Lower leg skin (tissue), 4 donors: ENCODE results near the gene ACE2. TPM values are rescaled to one million over a fixed set of nuclear protein-coding genes. Genes with fewer than 3 reads are reported as not detected.

Experiments
- DNase-seq, 2 donors: peaks; one replicate each; pipeline ENCODE4 v3.0.0-alpha.2; 2019; ENCODE audit warnings: low spot score in 2 of 2
- H3K4me3 ChIP-seq: fragments of 200-600 bp; sonication (generic); 2 replicates; pipeline ENCODE4 v1.5.1; 2017; ENCODE audit warnings: mild to moderate bottlenecking, low read depth; ENCODE audit not compliant: poor library complexity, severe bottlenecking
- POLR2A ChIP-seq, 2 donors: fragments of 450-650 bp; IDR thresholded peaks; one replicate each; pipeline ENCODE4 v1.6.1; 2016 to 2017; ENCODE audit warnings: antibody characterized with exemption in 2 of 2, mild to moderate bottlenecking in 1 of 2, moderate library complexity in 1 of 2
- WGBS, 2 donors: methylation state at CpG; one replicate each; pipeline ENCODE4 v1.1.5; 2018; 5-methylcytosine and 5-hydroxymethylcytosine counted together
- intact Hi-C: fragments of 100-400 bp; cut with DNase I; formaldehyde crosslinking; loops from one replicate; pipeline ENCODE4 v1.15.0; 2023; ENCODE audit warnings: low total_unique reads
- total RNA-seq, 4 donors: library from RNA; depleted of rRNA; stranded (reverse); fragments of >200 nt; gene quantifications; one replicate each; pipeline ENCODE4 v1.1.0, GENCODE V29; 2016
- TF ChIP-seq, protein P1 (sequence below), 3 donors: fragments of 450-650 bp; IDR thresholded peaks; one replicate each; pipeline ENCODE4 v1.5.1; 2016; ENCODE audit warnings: antibody characterized with exemption in 3 of 3, mild to moderate bottlenecking in 3 of 3, moderate library complexity in 2 of 3

The ACE2 gene
- total RNA-seq, 4 donors from 2014 or later: 0.64 to 1.5 (median 0.83) TPM

GRCh38 chrX:15643786-15644559 lies 43.2 kb upstream of the ACE2 start:
- WGBS, 2 donors: 72% methylated on average over 7 of the region's 7 CpGs
- DNase-seq: no peak
- no peak for TF ChIP-seq POLR2A (IDR thresholded peaks at IDR 0.05)
- TF ChIP-seq, protein P1, sequence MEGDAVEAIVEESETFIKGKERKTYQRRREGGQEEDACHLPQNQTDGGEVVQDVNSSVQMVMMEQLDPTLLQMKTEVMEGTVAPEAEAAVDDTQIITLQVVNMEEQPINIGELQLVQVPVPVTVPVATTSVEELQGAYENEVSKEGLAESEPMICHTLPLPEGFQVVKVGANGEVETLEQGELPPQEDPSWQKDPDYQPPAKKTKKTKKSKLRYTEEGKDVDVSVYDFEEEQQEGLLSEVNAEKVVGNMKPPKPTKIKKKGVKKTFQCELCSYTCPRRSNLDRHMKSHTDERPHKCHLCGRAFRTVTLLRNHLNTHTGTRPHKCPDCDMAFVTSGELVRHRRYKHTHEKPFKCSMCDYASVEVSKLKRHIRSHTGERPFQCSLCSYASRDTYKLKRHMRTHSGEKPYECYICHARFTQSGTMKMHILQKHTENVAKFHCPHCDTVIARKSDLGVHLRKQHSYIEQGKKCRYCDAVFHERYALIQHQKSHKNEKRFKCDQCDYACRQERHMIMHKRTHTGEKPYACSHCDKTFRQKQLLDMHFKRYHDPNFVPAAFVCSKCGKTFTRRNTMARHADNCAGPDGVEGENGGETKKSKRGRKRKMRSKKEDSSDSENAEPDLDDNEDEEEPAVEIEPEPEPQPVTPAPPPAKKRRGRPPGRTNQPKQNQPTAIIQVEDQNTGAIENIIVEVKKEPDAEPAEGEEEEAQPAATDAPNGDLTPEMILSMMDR (IDR thresholded peaks at IDR 0.05): no peak

DNA sequence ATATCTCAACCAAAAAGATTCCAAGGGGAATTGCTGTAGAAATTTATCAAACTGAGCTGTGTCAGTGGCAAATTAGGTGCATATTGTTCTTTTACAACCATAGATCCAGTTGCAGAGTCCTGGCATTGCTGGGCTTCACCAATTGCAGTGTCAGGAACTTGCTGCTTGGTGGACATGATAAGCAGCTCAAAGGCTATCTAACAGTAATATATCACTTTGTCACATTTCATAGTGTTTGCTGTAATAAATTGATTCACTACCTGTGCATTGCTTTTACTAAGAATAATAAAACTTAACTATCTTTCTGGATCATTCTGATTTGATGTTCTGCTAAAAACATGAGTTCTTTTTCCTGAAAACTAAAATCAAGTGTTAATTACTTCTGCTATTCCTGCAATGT lies 30.9 kb upstream of the ACE2 start:
- intact Hi-C loops: no loop called here
- TF ChIP-seq, protein P1 (IDR thresholded peaks at IDR 0.05): no peak
- no peak for DNase-seq
- H3K4me3 ChIP-seq: no peak overlapping the region

More at GRCh38 chrX:15643786-15644559, 43.2 kb upstream of the ACE2 start:
- H3K4me3 ChIP-seq: no peak overlapping the region
- intact Hi-C loops: no loop called here

DNA sequence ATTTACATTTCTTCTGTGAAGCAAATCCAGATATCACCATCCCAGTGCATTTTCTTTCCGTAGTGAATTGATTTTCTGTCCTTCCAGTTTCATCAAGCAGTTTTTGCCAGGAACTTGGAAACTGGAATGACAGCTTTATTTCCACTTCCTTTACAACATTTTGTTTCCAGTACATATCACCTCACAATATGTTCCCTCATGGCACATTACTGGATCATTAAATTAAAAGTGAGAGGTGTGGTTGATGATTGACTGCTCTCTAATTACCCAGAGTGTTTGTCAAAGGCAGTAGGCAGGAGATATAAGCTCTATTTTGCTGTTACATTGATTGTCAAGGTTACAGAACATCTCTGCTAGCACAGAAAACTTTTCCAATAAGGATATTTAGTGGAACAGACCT lies 22.3 kb upstream of the ACE2 start:
- H3K4me3 ChIP-seq: no peak overlapping the region
- 43 to 53% methylated on average over 1 of the region's 1 CpG for WGBS, 2 donors
- intact Hi-C loops: no loop called here
- no peak for TF ChIP-seq POLR2A (IDR thresholded peaks at IDR 0.05)
- TF ChIP-seq, protein P1 (IDR thresholded peaks at IDR 0.05): no peak
- DNase-seq: no peak

DNA sequence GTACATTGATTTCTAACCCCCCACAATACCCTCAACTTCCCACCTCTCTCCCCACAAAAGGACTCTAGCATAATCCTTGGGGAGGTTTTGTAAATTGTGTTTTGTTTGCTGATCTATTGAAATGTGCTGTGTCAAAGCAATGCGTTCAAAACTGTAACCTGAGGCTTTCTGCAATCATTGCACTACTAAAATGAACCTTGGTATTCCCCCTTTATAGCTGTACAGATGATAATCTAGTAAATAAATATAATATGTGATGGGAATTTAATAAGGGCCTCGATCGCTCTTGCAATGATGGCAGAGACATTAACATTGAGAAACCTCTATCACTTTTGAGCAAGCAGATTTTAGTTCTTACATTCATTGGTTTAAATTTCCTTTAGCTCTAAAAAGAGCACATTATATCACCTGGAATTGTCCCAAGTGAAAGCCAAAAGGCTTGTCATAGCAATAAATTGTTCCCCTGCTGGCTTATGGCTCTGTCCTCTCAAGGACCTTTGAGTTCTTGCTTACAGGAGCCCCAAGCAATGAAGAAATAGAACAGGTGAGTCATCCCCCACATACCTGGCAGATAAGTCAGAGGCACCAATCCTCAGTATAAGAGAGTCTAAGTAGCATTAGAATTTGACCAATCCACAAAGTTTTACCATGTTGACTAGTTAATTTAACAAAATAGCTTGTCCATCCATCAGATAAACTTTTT lies 18.4 kb upstream of the ACE2 start:
- H3K4me3 ChIP-seq: no peak overlapping the region
- TF ChIP-seq POLR2A (IDR thresholded peaks at IDR 0.05): no peak
- TF ChIP-seq, protein P1 (IDR thresholded peaks at IDR 0.05): no peak
- peak in 1 of 2 donors; percentile 17 for DNase-seq
- 40 to 70% methylated on average over 3 of the region's 3 CpGs for WGBS, 2 donors
- intact Hi-C loops: no loop called here

DNA sequence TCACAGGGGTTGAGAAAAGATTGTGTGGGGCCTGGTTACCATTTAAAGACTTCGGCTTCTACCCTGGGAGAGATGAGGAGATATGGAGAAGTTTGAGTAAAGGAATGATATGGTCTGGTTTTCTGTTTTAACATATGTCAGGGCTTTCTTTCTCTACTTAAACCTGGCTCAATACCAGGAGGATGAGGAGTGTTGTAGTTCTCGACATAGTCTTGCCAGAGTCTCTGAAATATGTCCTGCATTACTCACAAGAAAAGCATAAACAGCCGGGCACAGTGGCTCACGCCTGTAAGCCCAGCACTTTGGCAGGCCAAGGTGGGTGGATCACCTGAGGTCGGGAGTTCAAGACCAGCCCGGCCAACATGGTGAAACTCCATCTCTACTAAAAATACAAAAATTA lies 16.4 kb upstream of the ACE2 start:
- 83 to 85% methylated on average over 6 of the region's 6 CpGs for WGBS, 2 donors

GRCh38 chrX:15616531-15616930 lies 15.8 kb upstream of the ACE2 start:
- DNase-seq: no peak
- intact Hi-C loops: no loop called here
- 79 to 90% methylated on average over 3 of the region's 3 CpGs for WGBS, 2 donors
- TF ChIP-seq, protein P1 (IDR thresholded peaks at IDR 0.05): no peak
- no peak for TF ChIP-seq POLR2A (IDR thresholded peaks at IDR 0.05)
- no peak overlapping the region for H3K4me3 ChIP-seq

More for the DNA sequence above, 16.4 kb upstream of the ACE2 start:
- intact Hi-C loops: no loop called here
- DNase-seq: no peak
- H3K4me3 ChIP-seq: no peak overlapping the region
- TF ChIP-seq POLR2A (IDR thresholded peaks at IDR 0.05): no peak
